ENCODE measurements around the gene ASCC2.
"Not testable (repeated sequence)": the region's sequence is repeated elsewhere in the genome, so short reads cannot be mapped to it uniquely, and the experiment has no call there.

ASCC2 gene

DNA sequence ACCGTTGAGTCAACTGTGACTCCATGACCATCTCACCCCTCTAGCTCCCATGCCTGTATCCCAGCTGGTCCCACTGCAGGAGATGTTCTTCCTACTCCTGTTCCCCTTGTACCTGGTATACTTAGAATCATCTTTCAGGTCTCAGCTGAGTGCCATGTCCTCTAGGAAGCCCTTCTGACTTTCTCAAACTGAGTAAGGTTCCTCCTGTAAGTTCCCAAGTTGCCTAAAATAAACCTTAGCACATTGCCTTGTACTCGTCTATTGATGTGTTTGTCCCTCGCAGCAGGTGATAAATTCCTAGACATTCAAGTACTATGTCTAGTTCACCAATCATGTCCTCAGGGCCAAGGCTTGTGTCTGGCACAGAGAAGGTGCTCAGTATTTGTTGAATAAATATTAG, 18.4 kb upstream of the ASCC2 start:
- no peak for DNase-seq (ENCODE audit: low spot score)

DNA sequence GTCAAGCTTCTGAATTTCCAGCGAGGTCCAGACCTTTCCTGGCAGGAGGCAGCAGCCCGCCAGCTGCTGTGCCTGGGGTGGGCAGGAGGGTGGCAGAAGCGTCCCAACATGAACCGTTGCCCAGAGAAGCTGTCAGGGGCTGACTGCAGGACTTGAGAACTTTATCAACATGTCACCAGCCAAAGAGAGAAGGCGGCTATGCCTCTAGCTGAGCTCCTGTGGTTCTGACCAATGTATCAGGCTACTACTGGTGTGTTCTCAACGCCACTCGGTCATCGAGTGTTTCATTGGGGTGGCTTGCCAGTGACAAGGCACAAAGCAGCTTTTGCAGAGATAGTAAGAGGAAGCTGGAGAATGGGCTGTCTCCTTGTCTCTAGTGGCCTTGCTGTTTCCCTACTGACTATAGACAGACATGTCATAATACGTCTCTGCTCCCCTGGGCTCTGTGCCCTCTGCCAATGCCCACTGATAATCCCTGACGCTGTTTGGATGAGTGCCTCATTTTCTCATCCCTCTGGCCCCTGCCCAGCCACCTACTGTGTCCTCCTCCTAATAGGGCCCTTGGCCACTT, 17.6 kb upstream of the ASCC2 start:
- DNase-seq (ENCODE audit: low spot score): no peak

DNA sequence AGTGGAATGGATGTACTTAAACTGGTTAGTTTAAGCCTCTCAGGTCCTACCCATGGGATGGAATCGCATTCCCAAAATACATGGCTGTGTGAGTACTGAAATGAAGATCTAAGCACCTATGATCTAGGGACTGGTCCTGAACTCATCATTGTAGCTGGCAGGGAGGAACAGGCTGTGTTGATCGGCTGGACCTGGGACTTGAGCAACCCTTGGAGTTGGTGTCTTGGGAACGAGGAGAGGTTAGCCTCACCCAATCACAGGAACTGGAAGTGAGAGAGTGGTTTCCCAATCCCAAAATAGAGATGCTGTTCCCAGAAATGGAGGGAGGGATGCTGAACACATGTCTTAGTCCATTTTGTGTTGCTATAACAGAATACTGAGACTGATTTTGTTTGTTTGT, 16.4 kb upstream of the ASCC2 start:
- no peak for DNase-seq (ENCODE audit: low spot score)

DNA sequence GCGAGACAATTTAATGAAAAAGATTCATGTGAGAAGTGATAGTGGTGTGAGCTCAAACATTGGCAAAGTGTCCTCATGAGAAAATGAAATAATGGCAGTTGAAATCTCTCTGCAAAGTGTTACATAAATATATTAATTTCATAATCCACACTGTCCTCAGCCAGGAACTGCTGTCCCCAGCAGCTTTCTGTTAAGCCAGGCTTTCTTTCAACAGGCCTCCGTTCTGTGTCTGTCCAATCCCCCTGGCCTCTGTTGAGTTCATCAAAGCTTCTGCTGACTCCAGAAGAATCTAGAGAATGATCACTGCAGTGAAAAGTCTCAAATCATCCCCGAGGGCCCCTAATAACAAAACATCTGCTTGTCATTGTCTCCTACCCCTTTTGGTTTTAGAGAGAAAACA, 10.0 kb upstream of the ASCC2 start:
- DNase-seq (ENCODE audit: low spot score): no peak

DNA sequence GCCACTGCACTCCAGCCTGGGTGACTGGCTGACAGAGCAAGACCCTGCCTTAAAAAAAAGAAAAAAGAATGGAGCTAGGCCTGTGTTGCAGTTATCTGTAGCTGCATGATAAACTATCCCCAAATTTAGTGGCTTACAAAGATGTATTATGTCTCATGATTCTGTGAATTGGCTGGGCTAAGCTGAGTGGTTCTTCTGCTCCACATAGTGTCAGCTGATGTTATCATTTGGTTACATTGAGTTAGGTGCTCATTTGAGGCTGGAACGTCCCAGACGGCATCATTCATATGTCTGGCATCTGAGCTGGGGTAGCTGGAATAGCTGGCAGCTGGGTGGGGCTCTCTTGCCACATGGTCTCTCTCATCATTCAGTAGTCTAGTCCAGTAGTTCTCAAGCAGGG, 8.2 kb upstream of the ASCC2 start:
- no peak for DNase-seq (ENCODE audit: low spot score)

DNA sequence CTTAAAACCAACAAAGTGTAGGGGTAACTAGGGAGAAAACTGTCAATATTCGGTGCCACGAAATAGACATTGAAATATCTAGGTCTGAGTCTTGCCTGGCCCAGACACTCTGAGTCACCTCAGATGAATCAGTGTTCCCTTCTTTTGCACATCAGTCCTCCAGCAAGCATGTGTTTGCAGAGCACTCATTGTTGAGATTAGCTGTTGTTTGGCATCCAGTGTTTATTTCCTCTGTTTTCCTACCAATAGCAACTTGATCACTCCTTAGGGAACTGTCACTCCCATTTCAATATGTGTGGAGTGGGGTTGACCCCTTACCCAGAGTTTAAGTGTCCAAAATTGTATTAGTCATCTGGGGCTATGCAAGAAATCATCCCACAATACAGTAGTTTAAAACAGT, 4.7 kb upstream of the ASCC2 start:
- no peak for DNase-seq (ENCODE audit: low spot score)

DNA sequence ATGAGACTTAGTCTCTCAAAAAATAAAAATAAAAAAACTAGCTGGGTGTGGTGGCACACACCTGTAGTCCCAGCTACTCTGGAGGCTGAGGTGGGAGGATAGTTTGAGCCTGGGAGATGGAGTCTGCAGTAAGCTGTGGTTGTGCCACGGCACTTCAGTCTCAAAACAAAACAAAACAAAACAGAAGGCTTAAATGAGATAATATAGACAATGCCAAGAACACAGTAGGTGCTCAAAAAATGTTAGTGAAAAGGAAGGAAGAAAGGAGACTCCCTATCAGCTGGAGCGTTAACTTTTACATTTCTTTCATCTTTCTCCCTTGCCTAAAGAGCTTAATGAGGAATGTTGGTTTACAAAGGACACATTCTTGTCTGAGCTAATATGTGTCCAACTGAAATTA, 4.1 kb upstream of the ASCC2 start:
- no peak for DNase-seq (ENCODE audit: low spot score)

DNA sequence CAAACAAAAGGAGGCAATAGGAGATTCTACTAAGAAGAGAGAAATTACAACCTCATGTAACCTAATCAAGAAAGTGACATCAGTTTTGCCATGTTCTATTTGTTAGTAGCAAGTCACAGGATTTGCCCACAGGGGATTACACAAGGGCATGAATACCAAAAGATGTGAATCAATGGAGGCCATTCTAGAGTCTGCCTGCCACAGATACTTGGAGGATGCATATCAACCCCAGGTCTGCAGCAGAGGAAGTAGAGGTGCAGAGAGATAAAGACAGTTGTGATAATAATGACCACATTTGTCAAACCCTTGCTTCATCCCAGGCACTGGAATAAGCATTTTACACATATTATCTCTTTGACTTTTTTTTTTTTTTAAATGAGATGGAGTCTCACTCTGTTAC, 2.4 kb upstream of the ASCC2 start:
- DNase-seq (ENCODE audit: low spot score): no peak

DNA sequence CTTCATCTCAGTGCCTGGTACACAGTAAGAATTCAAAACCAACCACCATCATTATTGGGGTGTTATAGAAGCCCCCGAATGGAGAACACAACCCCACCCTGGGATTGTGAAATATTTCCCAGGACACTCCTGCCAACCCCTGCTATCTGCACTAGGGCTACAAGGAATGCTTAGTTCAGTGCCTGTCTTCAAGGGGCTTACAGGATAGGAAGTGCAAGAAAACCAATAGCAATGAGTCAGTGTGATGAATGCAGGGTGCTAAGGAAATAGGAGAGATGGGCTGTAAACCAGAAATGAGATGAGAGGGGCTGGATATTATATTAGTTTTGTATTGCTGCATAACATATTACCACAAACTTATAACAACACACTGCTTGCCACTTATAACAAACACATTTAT, 965 bp upstream of the ASCC2 start:
- DNase-seq (ENCODE audit: low spot score): no peak

DNA sequence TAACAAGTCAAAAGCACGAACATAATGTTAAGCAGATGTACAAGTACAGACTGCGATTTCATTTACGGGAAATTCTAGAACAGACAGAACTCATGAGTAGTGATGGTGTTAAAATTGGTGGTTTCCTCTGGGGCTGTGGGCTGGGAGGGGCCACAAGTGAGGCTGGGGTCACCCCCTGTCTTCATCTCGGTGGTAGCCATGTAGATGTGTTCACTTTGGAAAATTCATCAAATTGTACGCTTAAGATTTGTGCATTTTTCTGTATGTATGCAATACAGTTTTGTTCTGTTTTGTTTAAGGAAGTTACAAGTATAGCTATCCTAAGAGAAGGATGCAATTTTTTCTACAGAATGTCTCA, 504 bp upstream of the ASCC2 start:
- DNase-seq (ENCODE audit: low spot score): no peak

DNA sequence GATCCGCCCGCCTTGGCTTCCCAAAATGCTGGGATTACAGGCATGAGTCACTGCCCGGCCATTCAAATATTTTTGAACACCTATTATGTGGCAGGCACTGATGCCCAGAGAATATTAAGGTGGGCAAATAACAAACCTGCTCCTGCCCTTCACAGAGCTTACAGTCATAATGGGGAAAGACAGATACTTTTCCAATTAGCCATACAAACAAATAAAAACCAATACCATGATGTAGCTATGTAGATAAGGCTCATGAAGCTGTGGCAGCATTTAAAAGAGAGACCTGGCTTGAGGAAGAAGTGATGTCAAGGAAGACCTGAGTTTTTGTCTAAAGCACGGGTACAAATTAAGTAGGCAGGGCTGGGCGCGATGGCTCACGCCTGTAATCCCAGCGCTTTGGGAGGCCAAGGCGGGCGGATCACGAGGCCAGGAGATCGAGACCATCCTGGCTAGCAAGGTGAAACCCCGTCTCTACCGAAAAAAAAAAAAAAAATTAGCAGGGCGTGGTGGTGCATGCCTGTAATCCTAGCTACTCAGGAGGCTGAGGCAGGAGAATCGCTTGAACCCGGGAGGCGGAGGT, 1.2 kb downstream of the ASCC2 start:
- DNase-seq (ENCODE audit: low spot score): not testable (repeated sequence)

DNA sequence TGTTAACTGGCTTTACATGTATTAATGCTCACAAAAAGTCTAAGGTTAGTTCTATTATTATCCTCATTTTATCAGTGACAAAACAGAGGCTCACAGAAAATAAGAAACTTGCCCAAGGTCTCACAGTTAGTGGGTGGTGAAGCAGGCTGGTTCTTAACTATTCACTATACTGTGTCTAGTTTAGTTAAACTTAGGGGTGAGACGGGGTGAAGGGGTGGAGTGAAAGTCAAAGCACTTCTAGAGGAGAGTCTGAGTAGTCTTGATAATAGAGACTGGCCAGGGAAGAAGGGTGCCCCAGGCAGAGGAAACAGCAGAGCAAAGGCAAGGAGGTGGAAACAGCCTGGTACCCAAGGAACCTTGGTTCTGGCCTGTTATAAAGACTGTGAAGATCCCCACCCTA, 4.0 kb downstream of the ASCC2 start:
- no peak for DNase-seq (ENCODE audit: low spot score)

DNA sequence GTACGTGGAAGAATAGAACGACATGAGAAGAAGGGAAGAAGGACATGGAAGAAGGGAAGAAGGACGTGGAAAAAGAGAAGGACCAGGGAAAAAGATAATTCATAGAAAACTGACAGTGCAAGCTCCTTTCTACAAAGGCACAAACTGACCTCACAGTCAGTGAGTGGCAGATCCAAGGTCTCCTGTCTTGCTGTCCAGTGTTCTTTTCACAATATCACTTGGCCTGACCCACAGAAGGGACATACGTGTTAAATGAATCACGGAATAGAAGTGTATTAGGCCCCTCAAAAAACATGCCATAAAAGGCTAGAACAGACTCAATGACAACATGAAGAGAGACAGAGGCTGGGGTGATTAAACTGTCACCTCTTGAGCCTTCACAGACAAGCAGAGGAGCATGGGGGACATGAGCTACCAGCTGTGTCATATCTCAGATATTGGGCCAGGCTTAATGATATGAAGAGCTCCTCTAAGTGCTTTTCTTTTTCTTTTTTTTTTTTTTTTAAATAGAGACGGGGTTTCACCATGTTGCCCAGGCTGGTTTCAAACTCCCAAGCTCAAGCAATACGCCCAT, 4.6 kb downstream of the ASCC2 start:
- DNase-seq (ENCODE audit: low spot score): no peak

DNA sequence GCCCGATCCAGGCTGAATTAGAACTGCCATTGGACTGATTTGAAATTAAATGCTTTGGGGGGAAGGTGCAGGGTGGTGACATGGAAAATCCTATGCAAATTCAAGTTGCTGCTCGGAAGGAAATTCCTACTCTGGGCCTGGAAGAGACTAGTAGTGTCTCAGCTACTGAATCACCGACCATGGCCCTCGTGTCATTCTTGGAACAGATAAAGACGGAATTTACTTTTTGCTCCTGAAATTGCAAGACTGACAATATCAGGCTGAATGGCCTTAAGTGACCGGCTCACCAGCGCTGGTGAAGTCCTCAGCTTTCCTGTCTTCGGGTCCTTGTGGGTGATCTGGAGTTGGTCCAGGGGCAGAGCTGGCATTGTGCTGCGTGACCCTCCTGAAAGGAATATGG, 6.1 kb downstream of the ASCC2 start:
- no peak for DNase-seq (ENCODE audit: low spot score)

DNA sequence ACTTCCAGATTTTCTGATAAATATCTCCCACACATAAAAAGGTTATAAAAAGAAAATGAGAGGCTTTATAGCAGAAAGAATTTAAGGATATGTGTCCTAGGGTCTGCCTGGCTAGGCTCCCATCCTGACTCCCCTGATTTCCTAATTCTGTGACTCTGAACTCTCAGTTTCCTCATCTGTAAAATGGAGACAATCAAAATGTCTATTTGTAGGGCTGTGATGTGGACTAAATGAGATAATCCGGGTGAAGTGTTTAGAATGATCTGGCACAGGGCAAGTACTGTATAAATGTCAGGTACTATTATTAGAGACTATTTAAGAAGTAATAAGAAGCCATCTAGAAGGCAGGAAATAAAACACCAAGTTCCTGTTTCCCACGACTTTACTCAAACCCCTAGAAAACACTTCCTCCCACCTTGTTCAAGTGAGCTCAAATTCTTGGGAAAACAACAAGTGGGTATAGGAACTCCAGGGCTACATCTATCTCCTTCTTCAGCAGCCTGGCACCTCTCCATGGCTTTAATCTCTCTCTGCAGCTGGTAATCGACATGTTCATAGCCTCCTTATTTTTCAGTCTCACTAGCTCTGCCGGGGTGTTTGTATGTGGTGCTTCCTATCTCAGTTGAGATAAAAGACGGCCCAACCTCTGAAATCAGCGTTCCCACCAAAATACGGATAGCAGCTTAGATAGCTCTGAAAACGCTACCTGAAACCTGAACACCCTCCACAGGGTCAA, 6.7 kb downstream of the ASCC2 start:
- no peak for DNase-seq (ENCODE audit: low spot score)

DNA sequence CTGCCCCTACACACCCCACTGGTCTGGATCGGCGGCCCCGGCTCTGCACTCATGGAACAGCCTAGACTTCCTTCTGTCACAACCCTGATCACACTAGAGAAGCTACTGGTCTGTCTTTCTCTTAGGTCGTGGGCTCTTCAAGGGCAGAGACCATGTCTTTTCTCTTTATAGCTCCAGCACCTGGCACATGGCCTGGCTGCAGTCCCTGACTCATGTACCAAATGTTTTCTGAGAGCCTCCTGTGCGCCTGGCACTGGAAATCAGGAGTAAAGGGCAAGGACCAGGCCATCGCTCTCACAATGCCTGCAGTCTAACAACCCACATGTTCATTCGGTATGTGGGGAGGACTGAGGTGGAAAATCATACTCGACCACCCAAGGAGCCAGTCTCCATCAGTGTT, 7.5 kb downstream of the ASCC2 start:
- no peak for DNase-seq (ENCODE audit: low spot score)

DNA sequence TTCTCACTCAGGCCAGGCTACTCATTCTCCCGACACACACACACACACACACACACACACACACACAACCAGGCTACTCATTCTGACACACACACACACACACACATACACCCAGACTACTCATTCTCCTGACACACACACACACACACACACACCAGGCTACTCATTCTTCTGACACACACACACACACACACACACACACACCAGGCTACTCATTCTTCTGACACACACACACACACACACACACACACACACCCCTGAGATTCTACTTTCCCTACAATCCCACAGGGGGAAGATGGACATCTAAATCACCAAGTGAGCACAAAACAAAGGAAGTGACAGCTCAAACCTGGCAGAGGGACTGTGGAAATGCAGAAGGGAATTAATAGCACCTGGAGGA, 10.3 kb downstream of the ASCC2 start:
- not testable (repeated sequence) for DNase-seq (ENCODE audit: low spot score)

DNA sequence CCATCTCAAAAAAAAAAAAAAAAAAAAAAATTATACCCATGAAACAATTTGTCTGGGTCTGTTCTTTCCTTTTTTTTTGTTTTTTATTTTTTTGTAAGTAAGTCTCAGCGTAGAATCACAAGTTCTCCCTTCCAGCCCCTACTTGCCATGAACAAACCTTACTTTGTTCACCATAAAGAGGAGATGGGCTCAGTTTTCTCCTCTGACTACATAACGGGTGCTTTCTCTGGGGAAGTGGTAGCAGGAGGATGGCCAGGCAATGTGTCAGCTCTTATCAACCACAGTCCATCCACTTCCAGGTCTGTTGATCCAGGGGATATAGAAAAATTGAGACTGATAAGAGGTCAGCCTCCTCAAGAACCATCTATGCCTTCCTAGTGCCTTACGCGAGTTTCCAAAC, 11.0 kb downstream of the ASCC2 start:
- no peak for DNase-seq (ENCODE audit: low spot score)

DNA sequence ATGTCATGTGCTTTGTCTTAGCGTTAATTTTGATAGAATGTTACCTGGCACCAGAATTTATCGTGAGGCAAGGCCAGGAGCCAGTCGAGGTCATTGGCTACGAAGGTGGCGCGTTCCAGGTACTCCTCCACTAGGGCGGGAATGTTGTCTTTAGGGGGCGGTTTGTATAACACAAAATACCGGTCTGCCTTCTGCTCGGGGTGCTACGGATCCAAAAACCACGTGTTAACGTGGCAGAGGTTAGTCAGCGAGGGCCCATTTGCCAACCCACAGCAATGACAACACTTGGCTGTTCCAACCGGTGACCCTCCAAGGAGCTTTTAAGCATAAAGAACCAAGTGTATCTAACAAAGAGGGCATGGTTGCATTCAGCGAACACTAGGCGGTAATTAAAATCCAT, 12.5 kb downstream of the ASCC2 start:
- no peak for DNase-seq (ENCODE audit: low spot score)

DNA sequence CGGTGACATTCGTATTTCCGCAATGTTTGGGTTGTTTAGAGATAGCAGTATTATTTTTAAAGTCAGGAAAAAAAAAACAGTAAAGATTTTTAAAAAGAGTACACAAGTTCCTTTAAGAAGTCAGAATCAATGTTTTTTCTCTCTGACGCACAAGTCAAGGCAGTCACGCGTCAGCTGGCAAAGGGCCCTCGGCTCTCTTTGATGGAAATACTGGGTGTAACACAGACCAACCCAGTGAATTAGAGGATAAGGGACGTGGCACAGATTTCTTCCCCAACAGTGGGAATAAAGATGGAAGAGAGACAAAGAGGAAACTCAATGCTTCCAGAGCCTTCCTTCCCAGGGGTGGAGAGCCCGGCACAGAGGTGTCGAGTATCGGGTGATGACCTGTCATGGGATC, 13.4 kb downstream of the ASCC2 start:
- no peak for DNase-seq (ENCODE audit: low spot score)

DNA sequence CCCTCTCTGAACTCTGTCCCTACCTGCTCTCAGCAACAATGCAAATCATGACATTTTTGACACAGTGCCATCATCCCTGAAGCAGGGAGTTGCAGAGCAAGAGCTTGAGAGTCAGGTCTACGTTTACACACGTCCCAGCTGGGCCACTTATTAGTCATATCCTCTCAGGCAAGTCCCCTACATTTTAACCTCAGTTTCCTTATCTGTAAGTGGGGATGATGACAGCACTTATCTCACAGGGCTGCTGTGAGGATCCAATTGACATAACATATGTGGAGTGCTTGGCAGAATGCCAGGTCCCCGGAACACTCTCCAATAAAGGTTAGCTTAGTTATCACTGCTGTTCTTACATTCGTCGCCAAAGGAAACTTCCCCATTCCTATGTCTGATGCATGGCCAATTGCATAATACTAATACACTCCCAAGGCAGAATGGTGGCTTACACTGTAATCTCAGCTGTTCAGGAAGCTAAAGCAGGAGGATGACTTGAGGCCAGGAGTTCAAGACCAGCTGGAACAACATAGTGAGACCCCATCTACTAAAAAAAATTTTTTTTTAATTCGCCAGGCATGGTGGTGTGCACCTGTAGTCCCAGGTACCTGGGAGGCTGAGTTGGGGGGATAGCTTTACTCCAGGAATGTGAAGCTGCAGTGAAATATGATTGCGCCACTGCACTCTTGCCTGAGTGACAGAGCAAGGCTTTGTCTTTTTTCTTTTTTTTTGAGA, 16.6 kb downstream of the ASCC2 start:
- DNase-seq (ENCODE audit: low spot score): no peak

DNA sequence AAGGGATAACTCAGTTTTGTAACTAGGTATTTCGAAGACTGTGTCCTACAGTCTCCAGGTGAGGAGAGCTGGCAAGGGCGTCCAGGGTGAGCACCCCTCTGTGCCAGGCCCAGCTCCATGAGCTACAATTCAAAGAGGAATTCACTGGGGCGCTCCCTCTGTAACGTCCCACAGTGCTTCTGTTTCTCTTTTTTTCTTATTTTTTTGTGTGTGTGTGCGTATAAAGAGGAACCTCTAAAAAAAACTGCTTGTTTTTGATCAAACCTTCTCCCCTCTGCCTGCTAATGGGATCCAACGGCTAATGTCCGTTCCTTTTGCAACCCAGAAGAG, 17.1 kb downstream of the ASCC2 start:
- no peak for DNase-seq (ENCODE audit: low spot score)

DNA sequence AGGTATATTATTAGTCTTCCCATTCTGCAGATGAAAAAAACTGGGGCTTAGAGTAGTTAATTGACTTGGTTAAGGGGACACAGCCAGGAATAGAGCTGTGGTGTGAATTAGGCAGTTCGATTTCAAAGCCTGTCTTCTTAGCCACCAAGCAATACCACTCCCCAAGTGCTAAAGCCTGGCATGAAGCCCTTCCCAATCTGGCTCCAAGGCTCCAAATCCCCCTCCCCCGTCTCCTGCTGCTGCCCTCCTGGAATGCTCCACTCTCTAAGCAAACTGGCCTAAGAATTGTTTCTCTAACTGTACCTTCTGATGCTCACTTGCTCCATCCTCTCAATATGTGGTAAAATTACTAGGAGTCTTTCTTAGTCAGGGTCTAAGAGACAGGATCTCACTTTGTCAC, 18.6 kb downstream of the ASCC2 start:
- no peak for DNase-seq (ENCODE audit: low spot score)

Data from putamen (tissue), 1 donor.